ENCODE results near the gene ARHGAP10. TPM values are rescaled to one million over a fixed set of nuclear protein-coding genes. Genes with fewer than 3 reads are reported as not detected.

Gene ARHGAP10
- total and polyA plus RNA-seq, 12 donors: 33.9 to 71.1 (median 60.7) TPM

DNA sequence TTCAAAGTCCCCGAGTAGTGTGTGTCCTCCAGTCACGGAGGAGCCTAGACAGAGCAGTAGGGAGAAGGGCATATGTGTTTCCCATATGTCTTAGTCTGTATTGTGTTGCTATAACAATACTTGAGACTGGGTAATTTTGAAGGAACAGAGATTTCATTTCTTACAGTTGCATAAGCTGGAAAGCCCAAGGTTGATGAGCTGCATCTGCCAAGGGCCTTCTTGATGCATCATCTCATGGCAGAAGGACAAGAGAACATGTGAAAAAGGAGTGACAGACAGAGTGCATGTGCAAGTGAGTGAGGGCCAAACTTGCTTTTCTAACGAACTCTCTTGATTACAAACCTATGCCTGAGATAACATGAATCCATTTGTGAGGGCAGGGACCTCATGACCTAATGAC is 243.4 kb downstream of the ARHGAP10 start:
- Histone ChIP-seq H3K36me3 (no peaks in the 10 kb centered on the region), H3K27ac (no peak overlapping the region), H3K27me3 (no peaks in the 10 kb centered on the region), H3K9me3 (peaks cover 0 to 10% (median 4%) of the 10 kb centered on the region in 11 donors), H3K4me1 (peaks cover 0 to 36% (median 24%) of the 10 kb centered on the region in 9 donors), H3K4me3 (no peak overlapping the region)
- TF ChIP-seq, protein P1, sequence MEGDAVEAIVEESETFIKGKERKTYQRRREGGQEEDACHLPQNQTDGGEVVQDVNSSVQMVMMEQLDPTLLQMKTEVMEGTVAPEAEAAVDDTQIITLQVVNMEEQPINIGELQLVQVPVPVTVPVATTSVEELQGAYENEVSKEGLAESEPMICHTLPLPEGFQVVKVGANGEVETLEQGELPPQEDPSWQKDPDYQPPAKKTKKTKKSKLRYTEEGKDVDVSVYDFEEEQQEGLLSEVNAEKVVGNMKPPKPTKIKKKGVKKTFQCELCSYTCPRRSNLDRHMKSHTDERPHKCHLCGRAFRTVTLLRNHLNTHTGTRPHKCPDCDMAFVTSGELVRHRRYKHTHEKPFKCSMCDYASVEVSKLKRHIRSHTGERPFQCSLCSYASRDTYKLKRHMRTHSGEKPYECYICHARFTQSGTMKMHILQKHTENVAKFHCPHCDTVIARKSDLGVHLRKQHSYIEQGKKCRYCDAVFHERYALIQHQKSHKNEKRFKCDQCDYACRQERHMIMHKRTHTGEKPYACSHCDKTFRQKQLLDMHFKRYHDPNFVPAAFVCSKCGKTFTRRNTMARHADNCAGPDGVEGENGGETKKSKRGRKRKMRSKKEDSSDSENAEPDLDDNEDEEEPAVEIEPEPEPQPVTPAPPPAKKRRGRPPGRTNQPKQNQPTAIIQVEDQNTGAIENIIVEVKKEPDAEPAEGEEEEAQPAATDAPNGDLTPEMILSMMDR (IDR thresholded peaks at IDR 0.05): no peak
- no peak for DNase-seq
- ATAC-seq: peak in 5 of 8 donors; percentile 27 to 74 (median 33)
- WGBS, 2 donors: 69 to 71% methylated on average over 3 of the region's 3 CpGs
- intact Hi-C loops (cut with DNase I): no loop called here

DNA sequence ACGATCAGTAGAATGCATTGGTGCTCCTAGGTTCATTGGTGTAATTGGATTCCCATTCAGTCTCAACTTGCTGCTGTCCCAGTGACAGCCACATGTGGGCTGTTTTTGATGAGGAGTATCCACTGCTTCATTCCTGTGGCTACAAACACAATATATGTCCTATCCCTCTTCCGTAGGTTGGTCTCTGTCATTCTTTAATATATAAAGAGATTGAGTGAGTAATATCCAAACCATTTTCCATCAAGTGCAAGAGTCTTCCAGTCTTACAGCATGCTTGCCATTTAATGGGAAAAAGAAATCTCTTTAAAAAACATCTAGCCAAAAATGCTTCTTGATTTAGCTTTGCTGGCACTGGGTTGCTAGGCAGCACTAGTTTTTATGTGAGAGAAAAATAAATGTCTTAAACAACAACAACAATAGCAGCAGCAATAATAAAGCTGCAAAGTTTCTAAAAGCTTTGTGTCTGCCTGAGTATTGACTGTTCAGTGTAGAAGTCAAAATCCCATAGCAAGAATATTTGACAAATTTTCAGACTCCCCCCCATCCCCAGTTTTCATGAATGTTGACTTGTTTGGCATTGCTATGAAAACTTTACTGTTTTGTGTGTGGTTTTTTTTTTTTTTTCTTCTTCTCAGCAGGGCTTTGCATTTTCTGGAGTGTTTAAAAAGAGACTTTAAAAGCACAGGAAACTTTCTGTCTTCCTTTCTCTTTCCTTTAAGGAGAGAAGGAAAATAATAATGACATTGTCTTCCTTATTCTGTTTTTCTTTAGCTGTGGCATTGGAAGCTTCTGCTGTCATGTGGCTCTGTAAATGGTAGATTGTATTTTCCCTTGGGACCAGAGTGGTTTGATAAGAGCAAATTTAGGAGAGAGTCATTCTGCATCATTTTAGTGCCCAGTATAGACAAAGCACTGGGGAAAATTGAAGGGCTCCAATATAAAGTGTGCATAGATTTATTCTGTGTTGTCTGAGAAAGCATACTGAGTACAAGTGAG is 244.3 kb downstream of the ARHGAP10 start:
- no peaks in the 10 kb centered on the region for H3K27me3 ChIP-seq
- H3K36me3 ChIP-seq: no peaks in the 10 kb centered on the region
- peaks cover 0 to 40% (median 31%) of the 10 kb centered on the region in 9 donors for H3K4me1 ChIP-seq
- peak in 3 of 8 donors; percentile 15 to 29 (median 19) for ATAC-seq
- TF ChIP-seq, protein P1 (IDR thresholded peaks at IDR 0.05): no peak
- intact Hi-C loops (cut with DNase I): no loop called here
- H3K4me3 ChIP-seq: no peak overlapping the region
- H3K27ac ChIP-seq: peak overlapping the region in 2 of 10 donors; percentile 2 to 19
- H3K9me3 ChIP-seq: peaks cover 0 to 10% (median 4%) of the 10 kb centered on the region in 11 donors
- no peak for DNase-seq
- WGBS, 2 donors: 74 to 83% methylated on average over 2 of the region's 2 CpGs

DNA sequence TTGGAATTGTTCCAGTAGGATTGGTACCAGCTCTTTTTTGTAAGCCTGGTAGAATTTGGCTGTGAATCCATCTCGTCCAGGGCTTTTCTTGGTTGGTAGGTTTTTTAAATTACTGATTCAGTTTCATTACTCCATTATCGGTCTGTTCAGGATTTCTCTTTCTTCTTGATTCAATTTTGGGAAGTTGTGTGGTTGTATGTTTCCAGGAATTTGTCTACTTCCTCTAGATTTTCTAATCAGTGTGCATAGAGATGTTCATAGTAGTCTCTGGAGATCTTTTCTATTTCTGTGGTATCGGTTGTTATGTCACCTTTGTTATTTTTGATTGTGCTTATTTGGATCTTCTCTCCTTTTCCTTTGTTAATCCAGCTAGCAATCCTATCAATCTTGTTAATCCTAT is 248.7 kb downstream of the ARHGAP10 start:
- Histone ChIP-seq H3K4me1 (peaks cover 0 to 57% (median 30%) of the 10 kb centered on the region in 9 donors), H3K27me3 (no peaks in the 10 kb centered on the region), H3K36me3 (no peaks in the 10 kb centered on the region), H3K4me3 (no peak overlapping the region), H3K9me3 (peaks cover 0 to 10% (median 4%) of the 10 kb centered on the region in 11 donors), H3K27ac (peak overlapping the region in 1 of 10 donors; percentile 34)
- WGBS, 2 donors: 59 to 65% methylated on average over 3 of the region's 3 CpGs
- TF ChIP-seq, protein P1 (IDR thresholded peaks at IDR 0.05): no peak
- no peak for DNase-seq
- intact Hi-C loops (cut with DNase I): loop anchor here in 2 of 10 donors (5.0 to 10.0 kb wide), 2 partner anchors 72 to 74 kb away; no protein-coding TSS in a partner anchor
- ATAC-seq: no peak

DNA sequence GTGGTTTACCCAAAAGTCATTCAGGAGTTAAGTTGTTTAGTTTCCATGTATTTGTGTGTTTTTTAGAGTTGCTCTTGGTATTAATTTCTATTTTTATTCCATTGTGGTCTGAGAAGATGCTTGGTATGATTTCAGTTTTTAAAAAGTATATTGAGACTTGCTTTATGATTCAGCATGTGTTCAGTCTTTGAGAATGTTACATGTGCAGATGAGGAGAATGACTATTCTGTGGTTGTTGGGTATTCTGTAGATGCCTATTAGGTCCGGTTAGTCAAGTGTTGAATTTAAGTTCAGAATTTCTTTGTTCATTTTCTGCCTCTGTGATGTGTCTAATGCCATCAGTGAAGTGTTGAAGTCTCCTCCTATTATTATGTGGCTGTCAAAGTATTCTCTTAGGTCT is 249.4 kb downstream of the ARHGAP10 start:
- no peaks in the 10 kb centered on the region for H3K27me3 ChIP-seq
- no peak for DNase-seq
- intact Hi-C loops (cut with DNase I): loop anchor here in 2 of 10 donors (5.0 to 10.0 kb wide), 2 partner anchors 71 to 73 kb away; no protein-coding TSS in a partner anchor
- ATAC-seq: no peak
- no peak overlapping the region for H3K27ac ChIP-seq
- H3K9me3 ChIP-seq: peaks cover 0 to 10% (median 4%) of the 10 kb centered on the region in 11 donors
- peaks cover 0 to 57% (median 30%) of the 10 kb centered on the region in 9 donors for H3K4me1 ChIP-seq
- no peak overlapping the region for H3K4me3 ChIP-seq
- H3K36me3 ChIP-seq: no peaks in the 10 kb centered on the region
- TF ChIP-seq, protein P1 (IDR thresholded peaks at IDR 0.05): no peak
- 58 to 70% methylated on average over 1 of the region's 1 CpG for WGBS, 2 donors
